ENCODE data around the gene POTEI.
"Not testable (repeated sequence)": the region's sequence is repeated elsewhere in the genome, so short reads cannot be mapped to it uniquely, and the experiment has no call there.

Gene POTEI

GRCh38 chr2:130509228-130509627, at the start of gene POTEI:
Gene POTEI (minus strand): TSS chr2:130509328. CDS start chr2:130509235, 93 bp downstream.
- not testable (repeated sequence) for DNase-seq (ENCODE audit: low read depth in 3 of 3)

GRCh38 chr2:130556441-130556840, 47.3 kb upstream of the POTEI start:
- DNase-seq (ENCODE audit: low read depth in 3 of 3), result not testable (repeated sequence)

- DNase-seq (ENCODE audit: low read depth in 3 of 3), result not testable (repeated sequence)
These were observed 45.0 kb upstream of the POTEI start for GRCh38 chr2:130554178-130554577.

- DNase-seq (ENCODE audit: low read depth in 3 of 3), result not testable (repeated sequence)
These were observed 40.3 kb upstream of the POTEI start for GRCh38 chr2:130549475-130549874.

- DNase-seq (ENCODE audit: low read depth in 3 of 3), result not testable (repeated sequence)
These were observed 39.3 kb upstream of the POTEI start for GRCh38 chr2:130548418-130548817.

- DNase-seq (ENCODE audit: low read depth in 3 of 3), result not testable (repeated sequence)
These were observed 35.9 kb upstream of the POTEI start for GRCh38 chr2:130544978-130545377.

GRCh38 chr2:130543785-130544528, 34.8 kb upstream of the POTEI start:
- DNase-seq (ENCODE audit: low read depth in 3 of 3), result not testable (repeated sequence)

- DNase-seq (ENCODE audit: low read depth in 3 of 3), result not testable (repeated sequence)
These were observed 33.7 kb upstream of the POTEI start for GRCh38 chr2:130542789-130543188.

- not testable (repeated sequence) for DNase-seq (ENCODE audit: low read depth in 3 of 3)
These were observed 29.1 kb upstream of the POTEI start for GRCh38 chr2:130538271-130538670.

GRCh38 chr2:130536654-130537053, 27.5 kb upstream of the POTEI start:
- DNase-seq (ENCODE audit: low read depth in 3 of 3), result not testable (repeated sequence)

GRCh38 chr2:130531672-130532071, 22.5 kb upstream of the POTEI start:
- not testable (repeated sequence) for DNase-seq (ENCODE audit: low read depth in 3 of 3)

- DNase-seq (ENCODE audit: low read depth in 3 of 3), result not testable (repeated sequence)
These were observed 22.1 kb upstream of the POTEI start for GRCh38 chr2:130531225-130531624.

GRCh38 chr2:130530212-130530611, 21.1 kb upstream of the POTEI start:
- DNase-seq (ENCODE audit: low read depth in 3 of 3), result not testable (repeated sequence)

GRCh38 chr2:130529545-130529944, 20.4 kb upstream of the POTEI start:
- DNase-seq (ENCODE audit: low read depth in 3 of 3), result not testable (repeated sequence)

GRCh38 chr2:130527365-130527967, 18.3 kb upstream of the POTEI start:
- DNase-seq (ENCODE audit: low read depth in 3 of 3), result not testable (repeated sequence)

GRCh38 chr2:130522390-130522789, 13.3 kb upstream of the POTEI start:
- not testable (repeated sequence) for DNase-seq (ENCODE audit: low read depth in 3 of 3)

- not testable (repeated sequence) for DNase-seq (ENCODE audit: low read depth in 3 of 3)
These were observed 11.9 kb upstream of the POTEI start, which contains the start of gene CFC1B for GRCh38 chr2:130520992-130521391. Gene CFC1B (plus strand): TSS chr2:130521222. CDS start chr2:130521485, 263 bp downstream.

GRCh38 chr2:130518516-130519106, 9.5 kb upstream of the POTEI start:
- DNase-seq (ENCODE audit: low read depth in 3 of 3), result not testable (repeated sequence)

GRCh38 chr2:130511747-130512451, 2.8 kb upstream of the POTEI start:
- DNase-seq (ENCODE audit: low read depth in 3 of 3), result not testable (repeated sequence)

- not testable (repeated sequence) for DNase-seq (ENCODE audit: low read depth in 3 of 3)
These were observed 1.9 kb upstream of the POTEI start for GRCh38 chr2:130510807-130511746.

GRCh38 chr2:130491073-130491472, 18.1 kb downstream of the POTEI start:
- DNase-seq (ENCODE audit: low read depth in 3 of 3), result not testable (repeated sequence)
